GOT3 (cell line): ENCODE measurements around the gene A4GNT.
A peak's percentile ranks its signal among the peaks of the same experiment; 100 is the strongest.
"Not testable (repeated sequence)": the region's sequence is repeated elsewhere in the genome, so short reads cannot be mapped to it uniquely, and the experiment has no call there.

ENCODE experiments used
- DNase-seq: peaks from one replicate; lab custom pipeline; 2025; ENCODE audit warnings: mixed read lengths; lab: John Stamatoyannopoulos, UW

The A4GNT gene

DNA sequence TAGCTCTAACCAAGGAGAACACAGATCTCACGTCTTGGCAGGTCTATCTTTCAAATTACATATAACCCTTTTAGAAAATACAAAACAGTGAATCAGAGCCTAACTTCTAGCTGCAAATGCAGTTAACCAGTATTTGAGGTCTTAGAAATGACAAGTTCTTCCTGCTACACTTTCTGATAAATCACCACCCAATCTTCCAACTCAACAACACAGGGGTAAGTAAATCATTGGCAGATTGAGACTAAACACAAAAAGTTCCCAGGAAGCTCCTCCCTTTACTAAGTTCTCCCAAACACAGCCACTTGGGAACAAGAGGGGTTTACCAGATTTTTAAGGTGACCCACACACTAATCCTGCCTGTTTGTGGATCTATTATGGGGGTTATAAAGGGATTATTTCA is at the start of gene A4GNT:
TSS of gene A4GNT (minus strand) at position 152 of the 400 bp plus-strand sequence. CDS start 1,134 bp downstream, outside the sequence.
- DNase-seq = no peak

DNA sequence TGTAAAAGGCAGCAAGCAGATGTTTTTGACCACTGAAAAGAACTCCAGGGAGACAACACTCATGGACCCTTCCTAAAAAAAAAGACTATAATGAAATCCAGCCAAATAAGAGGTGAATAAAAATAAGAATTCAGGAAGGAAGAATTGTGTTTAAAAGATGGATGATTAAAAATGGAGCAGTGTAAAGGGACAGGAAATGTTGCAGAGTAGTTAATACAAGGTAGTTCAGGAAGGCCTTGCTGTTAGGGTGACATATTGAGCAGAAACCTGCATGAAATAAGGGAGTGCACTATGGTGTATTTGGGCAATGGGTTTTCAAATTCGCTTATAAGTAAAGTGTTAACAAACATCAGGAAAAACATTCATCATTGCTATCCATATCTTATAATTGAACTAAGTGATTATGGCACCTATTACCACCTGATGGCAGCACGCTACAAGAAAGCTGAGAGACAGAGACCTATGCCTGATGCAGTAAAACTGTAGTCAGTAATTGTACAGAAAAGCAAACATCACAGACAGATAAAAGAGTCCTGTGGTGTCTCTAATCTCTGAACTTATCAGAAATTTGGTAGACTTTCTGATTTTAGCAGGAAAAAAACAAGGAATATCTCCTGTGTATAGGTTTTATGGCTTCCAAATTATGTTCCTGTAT is 48.3 kb upstream of the A4GNT start:
- no peak for DNase-seq

- peak; percentile 42 for DNase-seq
Observed at GRCh38 chr3:138174421-138175131, 42.4 kb upstream of the A4GNT start, which contains the start of gene DBR1. Gene DBR1 (minus strand): TSS chr3:138174921. CDS start chr3:138174795, 126 bp downstream.

GRCh38 chr3:138173769-138174420 is 41.7 kb upstream of the A4GNT start:
- no peak for DNase-seq

GRCh38 chr3:138172625-138173024 is 40.4 kb upstream of the A4GNT start:
- no peak for DNase-seq

GRCh38 chr3:138165061-138165460 is 32.9 kb upstream of the A4GNT start:
- DNase-seq = no peak

DNA sequence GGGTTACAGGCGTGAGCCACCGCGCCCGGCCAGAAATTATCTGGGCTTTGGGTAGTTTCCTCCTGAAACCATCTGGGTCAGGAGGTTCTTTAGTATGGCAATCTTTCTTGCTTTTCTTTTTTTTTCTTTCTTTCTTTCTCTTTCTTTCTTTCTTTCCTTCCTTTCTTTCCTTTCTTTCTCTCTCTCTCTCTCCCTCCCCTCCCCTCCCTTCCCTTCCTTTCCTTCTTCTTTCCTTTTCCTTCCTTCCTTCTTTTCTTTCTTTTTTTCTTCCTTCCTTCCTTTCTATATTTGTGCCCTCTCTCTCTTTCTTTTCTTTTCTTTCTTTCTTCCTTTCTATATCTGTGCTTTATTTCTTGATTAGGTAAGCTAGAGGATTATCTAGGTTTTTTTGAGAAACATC is 25.6 kb upstream of the A4GNT start:
- DNase-seq = no peak

- no peak for DNase-seq
Observed at GRCh38 chr3:138154534-138154933, 22.3 kb upstream of the A4GNT start.

DNA sequence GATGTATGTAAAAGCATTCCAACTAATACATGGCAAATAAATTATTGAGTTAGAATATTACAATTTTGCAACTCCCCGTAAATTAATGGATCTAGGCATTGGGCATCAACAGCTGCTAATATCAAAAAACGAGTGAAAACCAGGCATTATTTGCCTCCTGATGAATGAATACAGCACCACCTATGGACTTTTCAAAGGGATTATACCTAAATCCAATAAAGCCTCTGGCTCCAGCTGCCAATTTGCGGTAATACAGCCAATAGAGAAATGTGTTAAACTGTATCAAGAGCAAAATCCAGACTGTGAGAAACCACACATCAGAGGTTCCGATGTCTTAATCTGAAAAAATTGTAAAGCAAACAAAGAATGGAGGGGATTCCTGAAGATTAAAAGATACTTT is 16.3 kb upstream of the A4GNT start:
- DNase-seq = no peak

DNA sequence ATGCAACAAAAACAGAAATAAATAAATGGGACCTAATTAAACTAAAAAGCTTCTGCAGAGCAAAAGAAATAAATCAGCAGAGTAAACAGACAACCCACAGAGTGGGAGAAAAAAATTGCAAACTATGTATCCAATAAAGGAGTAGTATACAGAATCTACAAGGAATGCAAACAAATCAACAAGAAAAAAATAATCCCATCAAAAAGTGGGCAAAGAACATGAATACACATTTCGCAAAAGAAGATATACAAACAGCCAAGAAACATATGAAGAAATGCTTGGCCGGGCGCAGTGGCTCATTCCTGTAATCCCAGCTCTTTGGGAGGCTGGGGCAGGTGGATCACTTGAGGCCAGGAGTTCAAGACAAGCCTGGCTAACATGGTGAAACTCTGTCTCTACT is 10.0 kb upstream of the A4GNT start:
- DNase-seq = not testable (repeated sequence)

GRCh38 chr3:138140940-138141339 is 8.8 kb upstream of the A4GNT start:
- DNase-seq = no peak

DNA sequence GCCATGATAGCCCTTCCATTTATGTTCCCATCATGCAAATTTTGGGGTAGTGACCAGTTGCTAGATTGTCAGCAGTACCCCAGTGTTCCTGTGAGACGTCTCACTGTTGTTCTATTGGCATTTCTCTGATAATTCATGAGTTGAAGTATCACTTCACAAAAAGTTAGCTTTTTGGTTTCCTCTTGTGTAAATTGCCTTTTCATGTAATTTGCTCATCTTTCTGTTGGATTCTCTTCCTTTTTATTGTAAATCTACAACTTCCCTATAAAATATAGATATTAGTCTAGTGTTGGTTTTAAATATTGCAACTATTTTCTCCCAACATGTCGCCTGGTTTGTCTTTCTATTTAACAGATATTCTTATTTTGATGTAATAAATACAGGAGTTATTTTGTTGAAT is 7.5 kb upstream of the A4GNT start:
- DNase-seq = no peak

- no peak for DNase-seq
Observed at GRCh38 chr3:138137861-138138260, 5.7 kb upstream of the A4GNT start.

DNA sequence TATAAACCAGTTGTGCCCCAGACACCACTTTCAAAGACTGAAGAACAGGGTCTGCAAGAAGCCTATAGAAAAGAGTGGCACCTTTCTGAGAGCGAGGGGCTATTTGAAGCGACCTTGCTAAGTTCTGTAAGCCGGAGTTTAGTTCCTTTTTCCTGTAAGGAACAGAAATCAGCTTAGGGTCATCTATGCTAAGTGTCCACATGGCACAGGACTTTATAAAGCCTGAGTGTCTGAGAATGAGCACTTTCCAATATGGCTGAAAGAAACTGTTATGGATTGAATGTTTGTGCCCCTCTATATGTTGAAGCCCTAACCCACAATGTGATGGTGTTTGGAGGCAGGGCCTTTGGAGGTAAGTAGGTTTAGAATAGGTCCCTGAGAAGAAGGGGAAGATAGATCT is 4.0 kb upstream of the A4GNT start:
- DNase-seq = no peak

GRCh38 chr3:138135833-138136194 is 3.6 kb upstream of the A4GNT start:
- DNase-seq = no peak

DNA sequence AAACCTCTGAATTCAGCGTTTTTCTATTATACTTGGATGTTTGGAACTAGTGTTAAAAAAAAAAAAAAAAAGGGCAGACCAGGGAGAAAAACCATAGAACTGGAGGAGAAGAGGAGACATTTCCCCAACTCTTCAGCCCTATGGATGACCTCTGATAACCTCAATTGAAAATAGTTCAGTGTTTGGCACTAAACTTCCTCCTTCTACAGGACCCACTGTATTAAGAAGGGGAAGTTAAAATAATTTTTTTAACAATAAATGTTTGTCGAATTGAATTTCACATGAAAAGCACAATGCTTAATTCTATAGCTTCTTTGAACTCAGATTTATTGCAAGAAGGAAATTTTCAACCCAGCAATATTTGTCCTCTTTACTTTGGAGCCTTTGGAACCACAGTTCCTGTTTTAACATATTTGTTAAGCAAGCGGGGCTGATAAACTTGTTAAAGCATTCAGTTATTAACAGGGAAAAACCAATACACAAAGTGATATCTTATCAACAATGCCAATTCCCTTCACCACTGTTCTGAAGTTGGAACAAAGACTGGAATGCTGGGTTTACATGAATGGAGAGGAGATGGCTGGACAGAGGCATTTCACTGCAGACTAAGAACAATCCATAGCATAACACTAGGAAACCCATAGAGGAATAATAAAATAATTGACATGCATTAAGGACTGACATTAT is 3.1 kb upstream of the A4GNT start:
- no peak for DNase-seq

GRCh38 chr3:138127636-138128365 is 4.4 kb downstream of the A4GNT start:
- no peak for DNase-seq

DNA sequence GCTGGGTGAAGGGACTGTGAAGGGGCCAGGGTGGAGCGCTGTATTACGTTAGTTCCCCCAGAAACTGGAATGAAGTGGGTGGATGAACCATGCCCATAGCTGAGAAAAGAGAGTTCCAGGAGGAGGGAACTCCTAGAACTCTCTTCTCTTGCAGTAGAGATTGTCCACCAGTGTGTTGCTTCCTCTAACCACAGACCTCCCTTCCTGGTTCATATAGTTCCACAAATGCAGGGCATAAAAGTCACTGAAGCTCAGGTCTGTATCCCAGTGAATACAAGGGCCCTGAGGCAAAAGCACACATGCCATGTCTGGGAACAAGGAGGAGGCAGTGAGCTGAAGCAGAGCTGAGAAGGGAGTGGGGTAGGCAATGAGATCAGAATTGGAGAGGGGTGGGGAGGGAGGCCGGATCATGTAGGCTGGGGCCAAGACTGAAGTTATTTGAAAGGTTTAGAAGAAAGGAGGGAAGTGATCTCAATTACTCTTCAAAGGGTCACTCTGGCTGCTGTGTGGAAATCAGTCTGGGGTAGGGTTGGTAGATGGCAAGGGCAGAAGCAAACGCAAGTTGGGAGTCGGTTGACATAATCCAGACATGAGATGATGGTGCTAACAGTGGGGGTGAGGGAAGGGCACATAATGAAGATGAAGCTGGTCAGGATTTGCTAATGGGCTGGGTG is 6.5 kb downstream of the A4GNT start:
- DNase-seq = no peak

DNA sequence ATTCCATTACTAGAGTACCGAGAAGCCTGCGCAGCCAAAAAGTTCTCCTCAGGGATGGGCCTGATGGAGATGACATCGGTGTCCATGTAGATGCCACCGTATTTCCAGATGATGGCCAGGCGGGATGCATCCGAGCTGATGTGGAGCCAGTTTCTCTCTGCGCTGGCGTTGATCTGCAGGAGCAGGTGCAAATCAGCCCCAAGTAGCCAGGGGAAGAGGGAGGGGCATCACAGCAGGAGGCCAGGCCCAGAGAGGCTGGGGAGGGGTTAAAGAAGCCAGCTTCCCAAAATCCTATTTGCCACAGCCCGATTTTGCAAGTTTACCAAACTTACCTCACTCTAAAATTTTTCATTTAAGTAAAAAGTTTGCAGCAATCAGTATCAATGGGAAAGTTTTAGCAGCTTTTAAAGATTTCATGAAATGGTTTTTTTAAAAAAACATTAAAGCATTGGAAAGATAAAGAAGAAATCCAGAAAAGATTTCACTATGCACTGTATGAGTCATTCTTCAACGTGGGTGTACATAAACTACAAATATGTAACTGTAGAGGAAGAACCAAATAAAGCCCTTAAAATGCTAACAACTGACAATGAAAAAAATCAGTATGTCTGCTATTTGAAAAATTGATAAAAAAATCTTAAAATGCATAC is 7.4 kb downstream of the A4GNT start:
- no peak for DNase-seq

- DNase-seq = no peak
Observed at GRCh38 chr3:138124188-138124587, 8.0 kb downstream of the A4GNT start.

- no peak for DNase-seq
Observed at GRCh38 chr3:138119423-138119766, 12.8 kb downstream of the A4GNT start.
